Umbilical cord (tissue), 2 donors: ENCODE data around the gene IFI27L1. TPM values are rescaled to one million over a fixed set of nuclear protein-coding genes. Genes with fewer than 3 reads are reported as not detected.

Experiments
- DNase-seq: peaks from one replicate; pipeline ENCODE4 v3.0.0-alpha.2; 2015; ENCODE audit warnings: low spot score
- total RNA-seq: library from RNA; depleted of rRNA; stranded (reverse); fragments of >200 nt; gene quantifications from one replicate; pipeline ENCODE4 v1.2.3, GENCODE V29; 2014; ENCODE audit warnings: low replicate concordance; ENCODE audit not compliant: insufficient read depth

IFI27L1 gene
- total RNA-seq, 1 donor from 2014 or later: 1.2 TPM

DNA sequence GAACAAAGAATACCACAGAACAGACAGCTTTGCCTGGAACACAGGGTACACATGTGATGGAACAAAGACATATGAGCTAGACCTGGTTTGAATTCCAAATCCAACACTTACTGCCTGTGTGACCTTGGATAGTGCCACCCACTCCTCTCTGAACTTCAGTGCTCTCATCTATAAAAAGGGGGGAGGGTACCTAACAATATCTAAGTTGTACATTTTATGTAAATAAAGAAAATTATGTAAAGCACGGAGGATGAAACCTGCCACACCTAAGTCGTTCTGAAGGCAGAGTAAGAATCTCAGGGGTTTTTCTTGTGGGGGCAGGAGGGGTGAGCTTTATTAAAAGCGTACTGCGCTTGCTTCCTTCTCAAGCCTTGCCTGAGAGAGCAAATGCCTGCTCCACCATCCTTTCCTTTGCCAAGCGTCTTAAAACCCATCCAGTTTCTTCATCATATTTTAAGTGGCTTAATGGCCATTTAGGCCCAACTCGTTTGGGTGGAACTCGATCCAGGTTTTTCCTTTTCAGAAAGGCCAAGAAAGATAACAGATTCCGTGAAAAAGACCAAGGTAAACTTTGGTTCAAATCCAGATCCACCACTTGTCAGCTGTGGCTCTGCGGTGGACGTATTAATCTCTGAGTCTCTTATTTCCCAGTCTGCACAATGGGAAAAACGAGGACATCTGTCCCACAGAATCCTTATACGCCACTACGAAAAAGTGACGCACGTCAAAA lies 1.1 kb upstream of the IFI27L1 start:
- DNase-seq: peak; percentile 38

DNA sequence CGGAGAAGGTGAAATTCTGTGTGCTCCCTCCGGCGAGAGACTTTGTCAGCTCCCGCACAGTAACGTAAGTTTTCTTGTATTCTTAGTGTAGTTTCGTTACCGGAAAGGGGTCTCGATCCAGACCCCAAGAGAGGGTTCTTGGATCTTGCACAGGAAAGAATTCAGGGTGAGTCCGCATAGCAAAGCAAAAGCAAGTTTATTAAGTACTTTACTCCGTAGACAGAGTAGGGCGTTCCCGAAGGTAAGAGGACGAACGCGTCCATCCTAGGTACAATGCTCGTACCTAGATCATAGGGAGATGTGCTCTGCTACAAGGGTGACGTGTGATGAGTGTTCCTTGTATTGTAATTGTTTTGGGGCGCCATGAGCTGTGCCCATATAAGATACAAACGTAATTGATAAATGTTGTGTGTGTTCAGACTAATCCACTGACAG lies 293 bp downstream of the IFI27L1 start:
- DNase-seq: no peak

DNA sequence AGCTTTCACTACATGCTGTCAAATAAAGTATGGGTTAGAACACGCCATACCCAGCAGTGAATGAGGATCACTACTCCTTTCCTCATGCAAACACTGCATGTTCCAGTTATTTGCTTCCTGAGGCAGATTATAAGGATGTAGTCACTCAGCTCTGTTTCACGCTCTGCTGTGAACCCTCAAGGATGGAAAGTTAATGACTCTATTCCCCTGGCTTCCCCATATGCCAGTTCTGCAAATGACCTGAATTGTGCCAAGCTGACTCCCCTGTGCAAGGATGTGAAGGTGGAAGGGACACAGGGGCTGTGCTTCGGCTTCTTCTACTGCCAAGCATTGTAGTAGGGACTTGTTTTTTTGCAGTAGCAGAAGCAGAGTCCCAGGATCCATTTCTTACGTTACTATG lies 6.8 kb downstream of the IFI27L1 start:
- DNase-seq: no peak

DNA sequence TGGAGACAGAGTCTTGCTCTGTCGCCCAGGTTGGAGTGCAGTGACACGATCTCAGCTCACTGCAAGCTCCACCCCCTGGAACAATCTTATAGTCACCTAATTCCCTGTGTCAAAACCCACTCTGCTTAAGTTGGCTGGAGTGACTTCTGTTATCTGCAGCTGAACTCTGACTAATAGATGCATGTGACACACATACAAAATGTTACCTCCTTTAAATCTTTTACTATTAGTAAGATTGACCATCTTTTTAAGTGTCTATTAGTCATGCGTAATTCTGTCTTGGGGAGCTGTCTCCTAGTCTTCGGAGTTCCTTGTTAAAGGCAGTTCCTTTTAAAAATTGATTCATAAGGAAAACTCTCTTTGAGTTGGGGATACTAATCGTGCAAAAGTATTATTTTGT lies 7.4 kb downstream of the IFI27L1 start:
- DNase-seq: no peak

GRCh38 chr14:94089479-94089878 lies 8.4 kb downstream of the IFI27L1 start:
- DNase-seq: no peak

DNA sequence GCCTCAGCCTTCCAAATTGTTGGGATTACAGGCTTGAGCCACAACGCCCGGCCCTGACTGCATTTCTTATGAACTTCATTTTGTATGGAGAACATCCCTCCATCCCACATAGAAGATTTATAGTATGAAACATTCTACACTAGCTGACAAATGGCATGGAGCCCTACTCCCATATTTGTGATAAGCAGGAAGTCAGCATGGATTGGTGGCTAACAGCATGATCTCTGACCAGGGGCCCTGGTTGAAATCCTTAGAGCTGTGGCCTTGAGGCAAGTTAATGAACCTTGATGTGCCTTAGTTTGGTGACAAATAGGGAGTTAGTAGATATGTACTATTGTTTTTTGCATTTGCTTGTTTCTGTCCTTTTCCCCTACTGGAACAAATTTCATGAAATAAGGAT lies 12.3 kb downstream of the IFI27L1 start:
- no peak for DNase-seq

- no peak for DNase-seq
Observed at GRCh38 chr14:94097091-94097490, 16.0 kb downstream of the IFI27L1 start.

- no peak for DNase-seq
Observed at GRCh38 chr14:94098326-94098992, 17.3 kb downstream of the IFI27L1 start.

DNA sequence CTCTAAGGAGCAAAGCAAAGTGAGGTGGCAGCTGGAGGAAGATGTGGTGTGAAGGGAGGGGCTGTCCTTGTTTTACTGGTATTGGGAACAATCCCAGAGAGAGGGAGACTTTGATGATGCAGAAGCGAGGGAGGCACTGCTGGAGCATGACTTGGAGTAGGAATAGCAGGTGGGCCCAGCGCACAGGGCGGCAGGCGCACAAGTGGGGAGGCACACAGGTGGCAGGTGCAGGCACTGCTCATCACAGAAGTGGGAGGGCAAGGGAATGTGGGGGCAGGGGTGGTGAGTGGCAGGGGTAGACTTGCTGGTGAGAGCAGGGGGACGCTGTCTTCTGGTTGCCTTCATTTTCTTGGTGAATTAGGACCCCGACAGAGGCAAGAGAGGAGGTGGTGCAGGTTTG lies 17.9 kb downstream of the IFI27L1 start:
- DNase-seq: no peak

- no peak for DNase-seq
Observed at GRCh38 chr14:94100847-94101246, 19.7 kb downstream of the IFI27L1 start.

DNA sequence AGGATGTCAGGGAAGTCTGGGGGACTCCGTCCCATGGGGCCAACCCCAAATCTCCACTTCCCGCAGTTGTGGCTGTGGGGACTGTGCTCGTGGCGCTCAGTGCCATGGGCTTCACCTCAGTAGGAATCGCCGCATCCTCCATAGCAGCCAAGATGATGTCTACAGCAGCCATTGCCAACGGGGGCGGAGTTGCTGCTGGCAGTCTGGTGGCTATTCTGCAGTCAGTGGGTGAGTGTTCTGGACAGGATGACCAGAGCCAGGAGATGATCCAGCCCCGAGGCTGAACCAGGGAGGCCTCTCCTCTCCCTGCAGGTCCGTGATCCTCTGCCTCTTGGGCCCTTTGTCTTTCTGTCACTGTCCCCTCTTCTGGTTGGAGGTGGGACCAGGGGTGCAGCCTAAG lies 20.6 kb downstream of the IFI27L1 start:
- no peak for DNase-seq

DNA sequence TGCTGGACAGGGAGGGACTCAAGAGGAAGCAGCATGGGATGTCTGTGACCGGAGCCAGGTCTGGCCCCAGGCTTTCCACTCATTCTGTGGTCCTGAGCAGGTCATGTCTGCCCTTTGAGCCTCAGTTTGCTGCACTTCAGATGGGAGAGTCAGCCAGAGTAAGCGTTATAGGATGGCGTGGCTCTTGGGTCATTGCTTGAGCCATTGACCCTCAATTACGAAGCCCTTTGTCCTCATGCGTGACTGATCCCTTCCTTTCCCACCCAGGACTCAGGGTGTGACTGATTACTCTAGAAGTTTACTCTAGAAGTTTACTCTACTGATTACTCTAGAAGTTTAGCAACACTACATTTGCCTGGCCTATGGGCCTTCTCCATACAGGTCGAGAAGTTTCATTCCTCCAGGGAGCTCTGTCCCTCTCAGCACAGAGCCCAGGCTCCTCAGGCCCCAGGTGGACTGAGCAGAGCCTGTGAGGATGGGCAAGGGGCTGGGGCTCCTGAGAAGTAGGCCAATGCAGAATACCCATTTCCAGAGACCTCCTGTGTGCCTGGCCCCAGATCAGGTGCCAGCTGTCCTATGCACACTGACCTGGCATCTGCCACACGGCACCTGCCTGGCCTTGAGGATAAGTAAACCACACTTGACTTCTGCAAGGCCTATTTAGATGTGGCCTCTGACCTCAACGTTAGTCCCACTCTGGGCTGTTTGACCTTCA lies 21.8 kb downstream of the IFI27L1 start:
- DNase-seq: no peak

DNA sequence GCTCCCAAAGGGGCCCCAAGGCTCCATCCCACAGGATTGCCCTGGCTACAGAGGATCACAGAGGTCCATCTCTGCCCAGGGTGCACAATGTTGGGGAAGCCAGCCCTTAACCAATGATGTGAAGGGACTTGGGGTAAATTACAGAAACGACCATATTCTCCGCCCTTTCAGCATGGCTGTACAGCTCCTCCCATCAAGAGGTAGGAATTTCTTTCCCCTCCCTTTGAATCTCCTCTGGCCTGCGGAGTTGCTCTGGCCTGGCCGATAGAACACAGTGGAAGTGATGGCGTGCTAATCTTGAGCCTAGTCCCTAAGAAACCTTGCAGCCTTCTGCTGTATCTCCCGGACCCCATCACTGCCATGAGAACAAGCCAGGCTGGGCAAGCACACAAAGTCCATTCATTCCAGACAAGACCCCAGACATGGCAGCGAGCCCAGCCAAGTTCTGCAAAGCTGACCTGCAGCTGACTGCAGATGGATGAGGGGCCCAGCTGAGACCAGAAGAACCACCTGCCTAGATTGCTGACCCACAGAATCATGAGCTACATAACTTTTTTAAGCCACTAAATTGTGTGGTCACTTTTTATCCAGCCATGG lies 22.5 kb downstream of the IFI27L1 start:
- no peak for DNase-seq

- no peak for DNase-seq
Observed at GRCh38 chr14:94104731-94105130, 23.6 kb downstream of the IFI27L1 start.

DNA sequence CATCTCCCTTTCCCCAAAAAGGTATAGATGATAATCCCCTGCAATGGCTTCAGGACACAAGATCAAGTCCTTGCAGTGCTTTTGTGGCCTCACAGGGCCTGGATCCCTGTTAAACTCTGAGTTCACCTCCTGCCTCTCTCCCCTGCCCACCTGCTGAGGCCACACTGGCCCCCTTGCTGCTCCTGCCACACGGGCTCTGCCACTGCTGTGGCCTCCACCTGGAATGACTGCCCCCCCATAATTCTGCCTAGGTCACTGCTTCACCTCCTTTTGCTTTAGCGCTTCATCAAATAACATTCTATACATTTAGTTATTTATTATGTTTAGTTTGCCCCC lies 28.8 kb downstream of the IFI27L1 start:
- no peak for DNase-seq

DNA sequence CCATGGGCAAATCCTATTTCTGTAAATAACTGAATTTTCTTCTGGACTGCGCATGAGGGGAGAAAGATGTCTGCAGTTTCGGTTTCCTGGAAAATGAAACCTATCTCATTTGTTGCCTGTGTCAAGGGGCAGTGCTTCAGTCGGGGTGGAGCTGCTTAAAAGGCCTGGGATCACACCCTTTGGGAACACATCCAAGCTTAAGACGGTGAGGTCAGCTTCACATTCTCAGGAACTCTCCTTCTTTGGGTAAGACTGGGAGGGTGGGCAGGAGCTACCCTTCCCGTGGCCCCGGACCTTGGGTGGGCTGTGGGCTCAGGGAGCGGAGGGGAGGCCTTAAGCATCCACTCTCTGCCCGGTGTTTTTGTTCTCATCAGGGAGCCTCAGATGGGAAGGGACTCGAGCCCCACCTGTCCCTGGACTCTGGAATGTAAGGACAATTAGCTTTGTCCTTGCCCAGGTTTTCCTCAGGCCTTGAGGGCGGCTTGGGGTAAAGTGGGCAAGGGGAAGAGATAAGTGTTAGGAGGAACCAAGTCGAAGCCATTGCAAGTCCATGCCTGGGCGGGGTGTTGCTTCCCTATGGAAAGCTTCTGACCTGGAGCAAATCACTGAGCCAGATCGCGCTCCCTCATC lies 29.6 kb downstream of the IFI27L1 start, which contains the start of gene IFI27:
Gene IFI27 (plus strand): TSS at position 185 of the 630 bp plus-strand sequence.
- peak; percentile 60 for DNase-seq

GRCh38 chr14:94111276-94112095 lies 30.4 kb downstream of the IFI27L1 start:
- DNase-seq: no peak

GRCh38 chr14:94112513-94113063 lies 31.5 kb downstream of the IFI27L1 start:
- no peak for DNase-seq

DNA sequence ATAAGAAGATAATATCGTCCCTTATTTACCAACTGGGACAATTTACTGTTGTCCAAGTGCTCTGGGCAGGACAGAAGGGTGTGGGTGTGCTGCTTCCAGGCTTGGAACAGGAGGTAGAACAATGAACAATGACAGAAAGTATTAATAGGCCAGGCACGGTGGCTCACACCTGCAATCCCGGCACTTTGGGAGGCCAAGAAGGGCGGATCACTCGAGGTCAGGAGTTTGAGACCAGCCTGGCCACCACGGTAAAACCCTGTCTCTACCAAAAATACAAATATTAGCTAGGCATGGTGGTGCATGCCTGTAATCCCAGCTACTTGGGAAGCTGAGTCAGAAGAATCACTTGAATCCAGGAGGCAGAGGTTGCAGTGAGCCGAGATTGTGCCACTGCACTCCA lies 32.0 kb downstream of the IFI27L1 start:
- DNase-seq: no peak

DNA sequence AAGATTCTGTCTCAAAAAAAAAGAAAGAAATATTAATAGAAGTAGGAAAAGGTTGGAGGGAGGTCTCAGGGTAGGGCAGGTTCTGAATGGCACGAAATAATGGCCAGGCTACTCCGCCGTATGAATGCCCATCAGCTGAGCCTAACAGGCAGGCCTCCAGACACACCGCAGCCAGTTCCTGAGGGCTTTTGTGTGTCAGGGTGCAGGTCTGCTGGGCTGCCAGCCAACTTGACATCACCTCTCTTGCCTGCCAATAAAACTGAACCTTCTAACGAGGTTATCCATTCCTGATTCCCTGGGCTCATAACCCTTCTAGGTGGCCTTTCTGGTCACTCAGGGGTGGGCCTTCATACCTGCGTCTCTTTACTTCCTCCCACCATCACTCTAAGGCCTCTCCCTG lies 32.4 kb downstream of the IFI27L1 start:
- no peak for DNase-seq
